WTC11 (cell line): ENCODE measurements around the gene FAAP24. TPM values are rescaled to one million over a fixed set of nuclear protein-coding genes. Genes with fewer than 3 reads are reported as not detected.
"Not testable (repeated sequence)": the region's sequence is repeated elsewhere in the genome, so short reads cannot be mapped to it uniquely, and the experiment has no call there.

Source experiments
- ATAC-seq: fragments of 200-7000 bp; cut with Tn5 transposase; 2 replicates; pipeline ENCODE4 v1.10.0; 2021; ENCODE audit warnings: mild to moderate bottlenecking, moderate library complexity
- CTCF ChIA-PET: fragments of 300-600 bp; sonication (Branson Sonifier 250); formaldehyde crosslinking; loops from one replicate; lab custom pipeline; 2021; ENCODE audit warnings: antibody characterized with exemption; lab: Charles Lee
- POLR2A ChIA-PET: fragments of 350-600 bp; sonication (Branson Sonifier 250); formaldehyde crosslinking; loops from one replicate; lab custom pipeline; 2021; ENCODE audit warnings: antibody characterized with exemption; lab: Charles Lee
- DNase-seq: peaks from one replicate; pipeline ENCODE4 v3.0.0; 2021; ENCODE audit warnings: low spot score
- H3K27ac Mint-ChIP-seq: 2 replicates; pipeline ENCODE4 v1.8.0; 2021; ENCODE audit warnings: mixed read lengths
- H3K27me3 Mint-ChIP-seq: 2 replicates; pipeline ENCODE4 v1.8.0; 2021; ENCODE audit warnings: low read depth, mild to moderate bottlenecking, moderate library complexity, mixed read lengths
- H3K36me3 Mint-ChIP-seq: 2 replicates; pipeline ENCODE4 v1.8.0; 2021; ENCODE audit warnings: mixed read lengths
- H3K4me1 Mint-ChIP-seq: 2 replicates; pipeline ENCODE4 v1.8.0; 2022; ENCODE audit warnings: mixed read lengths
- H3K4me3 Mint-ChIP-seq: 2 replicates; pipeline ENCODE4 v1.8.0; 2021; ENCODE audit warnings: mild to moderate bottlenecking, moderate library complexity, mixed read lengths
- H3K9me3 Mint-ChIP-seq: 2 replicates; pipeline ENCODE4 v1.8.0; 2021; ENCODE audit warnings: mixed read lengths
- ATF1 ChIP-seq: sonication (generic); formaldehyde crosslinking; IDR thresholded peaks from 2 replicates; pipeline ENCODE4 v1.8.1; 2023; ENCODE audit warnings: mild to moderate bottlenecking, moderate library complexity, missing genetic modification reagents
- CREM ChIP-seq: sonication (generic); formaldehyde crosslinking; IDR thresholded peaks from 2 replicates; pipeline ENCODE4 v1.8.1; 2022; ENCODE audit warnings: mild to moderate bottlenecking, missing genetic modification reagents, moderate library complexity
- ELF4 ChIP-seq: sonication (generic); formaldehyde crosslinking; IDR thresholded peaks from 2 replicates; pipeline ENCODE4 v1.8.1; 2022; ENCODE audit warnings: low read depth, mild to moderate bottlenecking, moderate library complexity, missing genetic modification reagents
- EMX1 ChIP-seq: fragments of 250-450 bp; sonication (Bioruptor Pico); IDR thresholded peaks from 2 replicates; pipeline ENCODE4 v1.8.0; 2021; ENCODE audit warnings: mild to moderate bottlenecking
- FOXJ3 ChIP-seq: sonication (generic); formaldehyde crosslinking; IDR thresholded peaks from 2 replicates; pipeline ENCODE4 v1.9.0; 2021; ENCODE audit warnings: missing genetic modification reagents, mild to moderate bottlenecking, borderline replicate concordance
- IRF1 ChIP-seq: sonication (generic); formaldehyde crosslinking; IDR thresholded peaks from 2 replicates; pipeline ENCODE4 v1.8.0; 2023; ENCODE audit warnings: missing genetic modification reagents
- SMAD4 ChIP-seq: sonication (generic); formaldehyde crosslinking; IDR thresholded peaks from 2 replicates; pipeline ENCODE4 v1.8.0; 2022; ENCODE audit warnings: mild to moderate bottlenecking, missing genetic modification reagents
- ZNF219 ChIP-seq: sonication (generic); formaldehyde crosslinking; IDR thresholded peaks from 2 replicates; pipeline ENCODE4 v1.8.0; 2023; ENCODE audit warnings: missing genetic modification reagents, mild to moderate bottlenecking, borderline replicate concordance
- ZNF232 ChIP-seq: sonication (generic); formaldehyde crosslinking; IDR thresholded peaks from 2 replicates; pipeline ENCODE4 v1.8.0; 2022; ENCODE audit warnings: mild to moderate bottlenecking, missing genetic modification reagents
- ZNF317 ChIP-seq: sonication (generic); formaldehyde crosslinking; IDR thresholded peaks from 2 replicates; pipeline ENCODE4 v1.8.1; 2023; ENCODE audit warnings: low read depth, mild to moderate bottlenecking, moderate library complexity, missing genetic modification reagents, borderline replicate concordance
- ZNF416 ChIP-seq: fragments of 250-450 bp; sonication (Bioruptor Pico); IDR thresholded peaks from 2 replicates; pipeline ENCODE4 v1.9.0; 2021; ENCODE audit warnings: mild to moderate bottlenecking, inconsistent platforms
- ZSCAN18 ChIP-seq: fragments of 250-450 bp; sonication (Bioruptor Pico); IDR thresholded peaks from 2 replicates; pipeline ENCODE4 v2.1.2; 2022; ENCODE audit warnings: mild to moderate bottlenecking, moderate library complexity
- total RNA-seq: library from RNA; stranded (reverse); gene quantifications from 3 replicates; pipeline ENCODE4 v1.2.3, GENCODE V29; 2021
- TF ChIP-seq, protein P1 (sequence below): sonication (generic); formaldehyde crosslinking; IDR thresholded peaks from 2 replicates; pipeline ENCODE4 v1.8.1; 2023; ENCODE audit warnings: mild to moderate bottlenecking, moderate library complexity, missing genetic modification reagents
- TF ChIP-seq, protein P2 (sequence below): sonication (generic); formaldehyde crosslinking; IDR thresholded peaks from 2 replicates; pipeline ENCODE4 v1.8.1; 2023; ENCODE audit warnings: mild to moderate bottlenecking, missing genetic modification reagents, borderline replicate concordance
- TF ChIP-seq, protein P3 (sequence below): sonication (generic); formaldehyde crosslinking; IDR thresholded peaks from 2 replicates; pipeline ENCODE4 v1.8.1; 2022; ENCODE audit warnings: low read depth, missing genetic modification reagents, borderline replicate concordance
- TF ChIP-seq, protein P4 (sequence below): sonication (generic); formaldehyde crosslinking; IDR thresholded peaks from 2 replicates; pipeline ENCODE4 v1.8.1; 2022; ENCODE audit warnings: mild to moderate bottlenecking, missing genetic modification reagents, moderate library complexity, borderline replicate concordance
- TF ChIP-seq, protein P5 (sequence below): fragments of 250-450 bp; sonication (Bioruptor Pico); IDR thresholded peaks from 2 replicates; pipeline ENCODE4 v1.9.0; 2021; ENCODE audit warnings: mild to moderate bottlenecking, borderline replicate concordance

Gene FAAP24
- total RNA-seq, 1 experiment from 2014 or later: 5.3 TPM

DNA sequence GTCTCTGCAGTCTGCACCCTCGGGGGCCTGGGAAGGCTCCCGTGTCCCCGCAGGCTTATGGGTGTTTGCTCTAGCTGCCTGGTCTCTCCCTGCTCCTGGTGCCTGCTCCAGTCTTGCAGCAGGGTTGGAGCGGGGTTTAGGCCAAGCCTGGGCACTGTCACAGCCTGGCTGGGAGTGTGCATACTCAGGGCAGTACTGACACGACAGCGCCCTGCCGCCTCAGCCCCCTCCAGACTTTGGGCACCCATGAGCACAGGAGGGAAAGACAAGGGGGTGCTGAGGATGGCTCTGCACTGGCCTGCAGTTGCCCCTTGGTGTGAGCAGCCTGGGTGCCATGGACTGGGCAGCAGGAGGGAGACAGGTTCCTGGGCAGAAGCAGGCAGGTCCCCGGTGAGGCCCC, 36.0 kb upstream of the FAAP24 start (continued):
- TF ChIP-seq ZSCAN18: no peak
- TF ChIP-seq FOXJ3 (CRISPR knock-in tag): no peak
- TF ChIP-seq IRF1 (CRISPR knock-in tag): no peak
- TF ChIP-seq, protein P1, sequence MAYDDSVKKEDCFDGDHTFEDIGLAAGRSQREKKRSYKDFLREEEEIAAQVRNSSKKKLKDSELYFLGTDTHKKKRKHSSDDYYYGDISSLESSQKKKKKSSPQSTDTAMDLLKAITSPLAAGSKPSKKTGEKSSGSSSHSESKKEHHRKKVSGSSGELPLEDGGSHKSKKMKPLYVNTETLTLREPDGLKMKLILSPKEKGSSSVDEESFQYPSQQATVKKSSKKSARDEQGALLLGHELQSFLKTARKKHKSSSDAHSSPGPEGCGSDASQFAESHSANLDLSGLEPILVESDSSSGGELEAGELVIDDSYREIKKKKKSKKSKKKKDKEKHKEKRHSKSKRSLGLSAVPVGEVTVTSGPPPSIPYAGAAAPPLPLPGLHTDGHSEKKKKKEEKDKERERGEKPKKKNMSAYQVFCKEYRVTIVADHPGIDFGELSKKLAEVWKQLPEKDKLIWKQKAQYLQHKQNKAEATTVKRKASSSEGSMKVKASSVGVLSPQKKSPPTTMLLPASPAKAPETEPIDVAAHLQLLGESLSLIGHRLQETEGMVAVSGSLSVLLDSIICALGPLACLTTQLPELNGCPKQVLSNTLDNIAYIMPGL (CRISPR knock-in tag): no peak
- TF ChIP-seq, all 79 proteins: peak for 0

DNA sequence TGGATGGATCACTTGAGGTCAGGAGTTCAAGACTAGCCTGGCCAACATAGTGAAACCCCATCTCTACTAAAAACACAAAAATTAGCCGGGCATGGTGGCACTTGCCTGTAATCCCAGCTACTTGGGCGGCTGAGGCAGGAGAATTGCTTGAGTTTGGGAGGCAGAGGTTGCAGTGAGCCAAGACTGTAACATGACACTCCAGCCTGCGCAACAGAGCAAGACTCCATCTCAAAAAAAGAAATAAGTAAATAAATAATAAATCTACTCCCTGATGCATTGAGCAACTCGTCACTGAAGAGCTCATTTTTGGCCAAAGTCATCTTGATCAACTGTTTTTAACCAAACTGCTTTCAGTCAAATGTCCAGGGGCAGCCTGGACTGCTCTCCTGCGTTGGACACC, 30.8 kb upstream of the FAAP24 start:
- CTCF ChIA-PET, DNase-seq, H3K4me3 Mint-ChIP-seq, H3K9me3 Mint-ChIP-seq, H3K27me3 Mint-ChIP-seq, ATAC-seq, H3K4me1 Mint-ChIP-seq: not testable (repeated sequence)
- POLR2A ChIA-PET: interaction anchor here (0.5 kb wide), 1 partner anchor 85 kb away, joined by 3 read pairs; no protein-coding TSS in a partner anchor
- H3K36me3 Mint-ChIP-seq: peaks cover 14% of the 10 kb centered on the region; the same call in 1 of the 2 replicates
- 0 out of 2 replicates have a peak overlapping the region, but pooled peaks have one; percentile 45 for H3K27ac Mint-ChIP-seq

- Mint-ChIP-seq H3K27me3 (no peaks in the 10 kb centered on the region), H3K4me3 (no peak overlapping the region), H3K27ac (no peak overlapping the region), H3K9me3 (no peaks in the 10 kb centered on the region), H3K36me3 (peaks cover 16% of the 10 kb centered on the region; the same call in 1 of the 2 replicates), H3K4me1 (no peaks in the 10 kb centered on the region)
- peak; percentile 46; the same call in 1 of the 2 replicates for ATAC-seq
- no peak for DNase-seq
- POLR2A ChIA-PET: no interaction called here
- CTCF ChIA-PET: interaction anchor here (1.2 kb wide), 1 partner anchor 253 kb away, joined by 3 read pairs; the partner anchor contains the start of gene NUDT19
- TF ChIP-seq ZNF416 (no peak), CREM (CRISPR knock-in tag) (no peak), ATF1 (no peak), ZNF317 (CRISPR knock-in tag) (no peak), EMX1 (CRISPR knock-in tag) (no peak), ZNF232 (CRISPR knock-in tag) (no peak), SMAD4 (CRISPR knock-in tag) (no peak), ELF4 (CRISPR knock-in tag) (no peak), ZNF219 (CRISPR knock-in tag) (no peak)
- TF ChIP-seq, protein P2, sequence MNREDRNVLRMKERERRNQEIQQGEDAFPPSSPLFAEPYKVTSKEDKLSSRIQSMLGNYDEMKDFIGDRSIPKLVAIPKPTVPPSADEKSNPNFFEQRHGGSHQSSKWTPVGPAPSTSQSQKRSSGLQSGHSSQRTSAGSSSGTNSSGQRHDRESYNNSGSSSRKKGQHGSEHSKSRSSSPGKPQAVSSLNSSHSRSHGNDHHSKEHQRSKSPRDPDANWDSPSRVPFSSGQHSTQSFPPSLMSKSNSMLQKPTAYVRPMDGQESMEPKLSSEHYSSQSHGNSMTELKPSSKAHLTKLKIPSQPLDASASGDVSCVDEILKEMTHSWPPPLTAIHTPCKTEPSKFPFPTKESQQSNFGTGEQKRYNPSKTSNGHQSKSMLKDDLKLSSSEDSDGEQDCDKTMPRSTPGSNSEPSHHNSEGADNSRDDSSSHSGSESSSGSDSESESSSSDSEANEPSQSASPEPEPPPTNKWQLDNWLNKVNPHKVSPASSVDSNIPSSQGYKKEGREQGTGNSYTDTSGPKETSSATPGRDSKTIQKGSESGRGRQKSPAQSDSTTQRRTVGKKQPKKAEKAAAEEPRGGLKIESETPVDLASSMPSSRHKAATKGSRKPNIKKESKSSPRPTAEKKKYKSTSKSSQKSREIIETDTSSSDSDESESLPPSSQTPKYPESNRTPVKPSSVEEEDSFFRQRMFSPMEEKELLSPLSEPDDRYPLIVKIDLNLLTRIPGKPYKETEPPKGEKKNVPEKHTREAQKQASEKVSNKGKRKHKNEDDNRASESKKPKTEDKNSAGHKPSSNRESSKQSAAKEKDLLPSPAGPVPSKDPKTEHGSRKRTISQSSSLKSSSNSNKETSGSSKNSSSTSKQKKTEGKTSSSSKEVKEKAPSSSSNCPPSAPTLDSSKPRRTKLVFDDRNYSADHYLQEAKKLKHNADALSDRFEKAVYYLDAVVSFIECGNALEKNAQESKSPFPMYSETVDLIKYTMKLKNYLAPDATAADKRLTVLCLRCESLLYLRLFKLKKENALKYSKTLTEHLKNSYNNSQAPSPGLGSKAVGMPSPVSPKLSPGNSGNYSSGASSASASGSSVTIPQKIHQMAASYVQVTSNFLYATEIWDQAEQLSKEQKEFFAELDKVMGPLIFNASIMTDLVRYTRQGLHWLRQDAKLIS: no peak
- TF ChIP-seq, protein P3, sequence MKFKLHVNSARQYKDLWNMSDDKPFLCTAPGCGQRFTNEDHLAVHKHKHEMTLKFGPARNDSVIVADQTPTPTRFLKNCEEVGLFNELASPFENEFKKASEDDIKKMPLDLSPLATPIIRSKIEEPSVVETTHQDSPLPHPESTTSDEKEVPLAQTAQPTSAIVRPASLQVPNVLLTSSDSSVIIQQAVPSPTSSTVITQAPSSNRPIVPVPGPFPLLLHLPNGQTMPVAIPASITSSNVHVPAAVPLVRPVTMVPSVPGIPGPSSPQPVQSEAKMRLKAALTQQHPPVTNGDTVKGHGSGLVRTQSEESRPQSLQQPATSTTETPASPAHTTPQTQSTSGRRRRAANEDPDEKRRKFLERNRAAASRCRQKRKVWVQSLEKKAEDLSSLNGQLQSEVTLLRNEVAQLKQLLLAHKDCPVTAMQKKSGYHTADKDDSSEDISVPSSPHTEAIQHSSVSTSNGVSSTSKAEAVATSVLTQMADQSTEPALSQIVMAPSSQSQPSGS (CRISPR knock-in tag): no peak
- TF ChIP-seq, protein P4, sequence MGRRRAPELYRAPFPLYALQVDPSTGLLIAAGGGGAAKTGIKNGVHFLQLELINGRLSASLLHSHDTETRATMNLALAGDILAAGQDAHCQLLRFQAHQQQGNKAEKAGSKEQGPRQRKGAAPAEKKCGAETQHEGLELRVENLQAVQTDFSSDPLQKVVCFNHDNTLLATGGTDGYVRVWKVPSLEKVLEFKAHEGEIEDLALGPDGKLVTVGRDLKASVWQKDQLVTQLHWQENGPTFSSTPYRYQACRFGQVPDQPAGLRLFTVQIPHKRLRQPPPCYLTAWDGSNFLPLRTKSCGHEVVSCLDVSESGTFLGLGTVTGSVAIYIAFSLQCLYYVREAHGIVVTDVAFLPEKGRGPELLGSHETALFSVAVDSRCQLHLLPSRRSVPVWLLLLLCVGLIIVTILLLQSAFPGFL (CRISPR knock-in tag): no peak
- TF ChIP-seq, protein P5, sequence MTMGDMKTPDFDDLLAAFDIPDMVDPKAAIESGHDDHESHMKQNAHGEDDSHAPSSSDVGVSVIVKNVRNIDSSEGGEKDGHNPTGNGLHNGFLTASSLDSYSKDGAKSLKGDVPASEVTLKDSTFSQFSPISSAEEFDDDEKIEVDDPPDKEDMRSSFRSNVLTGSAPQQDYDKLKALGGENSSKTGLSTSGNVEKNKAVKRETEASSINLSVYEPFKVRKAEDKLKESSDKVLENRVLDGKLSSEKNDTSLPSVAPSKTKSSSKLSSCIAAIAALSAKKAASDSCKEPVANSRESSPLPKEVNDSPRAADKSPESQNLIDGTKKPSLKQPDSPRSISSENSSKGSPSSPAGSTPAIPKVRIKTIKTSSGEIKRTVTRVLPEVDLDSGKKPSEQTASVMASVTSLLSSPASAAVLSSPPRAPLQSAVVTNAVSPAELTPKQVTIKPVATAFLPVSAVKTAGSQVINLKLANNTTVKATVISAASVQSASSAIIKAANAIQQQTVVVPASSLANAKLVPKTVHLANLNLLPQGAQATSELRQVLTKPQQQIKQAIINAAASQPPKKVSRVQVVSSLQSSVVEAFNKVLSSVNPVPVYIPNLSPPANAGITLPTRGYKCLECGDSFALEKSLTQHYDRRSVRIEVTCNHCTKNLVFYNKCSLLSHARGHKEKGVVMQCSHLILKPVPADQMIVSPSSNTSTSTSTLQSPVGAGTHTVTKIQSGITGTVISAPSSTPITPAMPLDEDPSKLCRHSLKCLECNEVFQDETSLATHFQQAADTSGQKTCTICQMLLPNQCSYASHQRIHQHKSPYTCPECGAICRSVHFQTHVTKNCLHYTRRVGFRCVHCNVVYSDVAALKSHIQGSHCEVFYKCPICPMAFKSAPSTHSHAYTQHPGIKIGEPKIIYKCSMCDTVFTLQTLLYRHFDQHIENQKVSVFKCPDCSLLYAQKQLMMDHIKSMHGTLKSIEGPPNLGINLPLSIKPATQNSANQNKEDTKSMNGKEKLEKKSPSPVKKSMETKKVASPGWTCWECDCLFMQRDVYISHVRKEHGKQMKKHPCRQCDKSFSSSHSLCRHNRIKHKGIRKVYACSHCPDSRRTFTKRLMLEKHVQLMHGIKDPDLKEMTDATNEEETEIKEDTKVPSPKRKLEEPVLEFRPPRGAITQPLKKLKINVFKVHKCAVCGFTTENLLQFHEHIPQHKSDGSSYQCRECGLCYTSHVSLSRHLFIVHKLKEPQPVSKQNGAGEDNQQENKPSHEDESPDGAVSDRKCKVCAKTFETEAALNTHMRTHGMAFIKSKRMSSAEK (CRISPR knock-in tag): no peak
These were observed 26.8 kb upstream of the FAAP24 start for GRCh38 chr19:32945260-32945659.
